ENCODE results near the gene TESPA1.

- TF ChIP-seq CTCF (optimal IDR thresholded peaks at IDR 0.05 in 1 of 3, IDR thresholded peaks at IDR 0.05 in 1 of 3, conservative IDR thresholded peaks at IDR 0.05 in 1 of 3; ENCODE audit: extremely low read depth in 1 of 3, insufficient read depth in 2 of 3, low read length in 3 of 3) (no peak), EZH2 (IDR thresholded peaks at IDR 0.05; ENCODE audit: low read length) (no peak)
Observed at GRCh38 chr12:54954801-54955200, 29.8 kb downstream of the TESPA1 start.

Data from keratinocyte (primary cell).